Neuronal stem cell (in vitro differentiated cells): ENCODE data around the gene ANKRD13D.
A peak's percentile ranks its signal among the peaks of the same experiment; 100 is the strongest.

Experiments used
- DNase-seq: peaks from one replicate; pipeline ENCODE4 v3.0.0-alpha.2; 2013; ENCODE audit warnings: low spot score
- H2AFZ ChIP-seq: one replicate; pipeline ENCODE4 v1.6.1; 2013; ENCODE audit warnings: mild to moderate bottlenecking, low read length, inconsistent platforms
- H2AK5ac ChIP-seq: 2 replicates; pipeline ENCODE4 v1.6.1; 2013; ENCODE audit warnings: low read depth, mild to moderate bottlenecking, inconsistent platforms, low read length, moderate library complexity, mixed read lengths
- H2BK120ac ChIP-seq: 2 replicates; pipeline ENCODE4 v1.6.1; 2013; ENCODE audit warnings: low read depth, mild to moderate bottlenecking, inconsistent platforms, low read length, moderate library complexity, mixed read lengths
- H2BK12ac ChIP-seq: one replicate; pipeline ENCODE4 v1.6.1; 2013; ENCODE audit warnings: low read length, inconsistent platforms
- H2BK15ac ChIP-seq: 2 replicates; pipeline ENCODE4 v1.6.1; 2013; ENCODE audit warnings: mild to moderate bottlenecking, low read length, inconsistent platforms, mixed read lengths
- H2BK5ac ChIP-seq: one replicate; pipeline ENCODE4 v1.6.1; 2013; ENCODE audit warnings: inconsistent platforms, mild to moderate bottlenecking, low read length, moderate library complexity
- H3K14ac ChIP-seq: one replicate; pipeline ENCODE4 v1.6.1; 2013; ENCODE audit warnings: low read length, inconsistent platforms
- H3K18ac ChIP-seq: 2 replicates; pipeline ENCODE4 v1.6.1; 2013; ENCODE audit warnings: low read length, inconsistent platforms
- H3K23ac ChIP-seq: 2 replicates; pipeline ENCODE4 v1.6.1; 2013; ENCODE audit warnings: low read depth, mild to moderate bottlenecking, mixed read lengths, low read length, inconsistent platforms; ENCODE audit not compliant: poor library complexity
- H3K27ac ChIP-seq: replicated peaks from 3 replicates; pipeline ENCODE4 v1.5.1; 2013; ENCODE audit warnings: low read length, inconsistent platforms
- H3K27me3 ChIP-seq, 3 experiments: 2 replicates each; pipeline ENCODE4 v1.6.1; 2013; ENCODE audit warnings: low read length in 3 of 3, mild to moderate bottlenecking in 2 of 3, inconsistent platforms in 1 of 3, low read depth in 1 of 3, mixed read lengths in 1 of 3, moderate library complexity in 1 of 3; ENCODE audit not compliant: control insufficient read depth in 3 of 3, insufficient read depth in 3 of 3
- H3K36me3 ChIP-seq, 2 donors: replicated peaks in 1 of 2; 2 replicates each; pipeline ENCODE4 v1.6.1; 2013; ENCODE audit warnings: low read length in 2 of 2; ENCODE audit not compliant: control insufficient read depth in 2 of 2, insufficient read depth in 2 of 2
- H3K4ac ChIP-seq: 2 replicates; pipeline ENCODE4 v1.6.1; 2013; ENCODE audit warnings: inconsistent platforms, mild to moderate bottlenecking, low read length, moderate library complexity
- H3K4me1 ChIP-seq, 2 donors: 1 replicate in 1 of 2; 2 replicates in 1 of 2; pipeline ENCODE4 v1.6.1; 2013; ENCODE audit warnings: low read length in 2 of 2, low read depth in 1 of 2; ENCODE audit not compliant: control insufficient read depth in 2 of 2, insufficient read depth in 1 of 2
- H3K4me2 ChIP-seq: one replicate; pipeline ENCODE4 v1.6.1; 2013; ENCODE audit warnings: mild to moderate bottlenecking, low read length, inconsistent platforms; ENCODE audit not compliant: insufficient read depth, poor library complexity, severe bottlenecking
- H3K4me3 ChIP-seq, 2 donors: 2 replicates each; pipeline ENCODE4 v1.5.1; 2013; ENCODE audit warnings: low read length in 2 of 2, mild to moderate bottlenecking in 2 of 2, inconsistent platforms in 1 of 2, moderate library complexity in 1 of 2
- H3K79me1 ChIP-seq: one replicate; pipeline ENCODE4 v1.6.1; 2013; ENCODE audit warnings: low read depth, mild to moderate bottlenecking, inconsistent platforms, low read length, moderate library complexity
- H3K9ac ChIP-seq: one replicate; pipeline ENCODE4 v1.6.1; 2013; ENCODE audit warnings: mild to moderate bottlenecking, low read depth, low read length, inconsistent platforms; ENCODE audit not compliant: poor library complexity
- H3K9me3 ChIP-seq, 2 donors: replicated peaks in 1 of 2; 2 replicates each; pipeline versions ENCODE3 to v1.6.1; 2013; ENCODE audit warnings: low read length in 2 of 2, mild to moderate bottlenecking in 2 of 2, inconsistent platforms in 1 of 2, low read depth in 1 of 2, mixed read lengths in 1 of 2, moderate library complexity in 1 of 2; ENCODE audit not compliant: control insufficient read depth in 2 of 2, insufficient read depth in 1 of 2
- H4K8ac ChIP-seq: one replicate; pipeline ENCODE4 v1.6.1; 2013; ENCODE audit warnings: low read depth, mild to moderate bottlenecking, inconsistent platforms, low read length, moderate library complexity
- H4K91ac ChIP-seq: one replicate; pipeline ENCODE4 v1.6.1; 2013; ENCODE audit warnings: low read length, low read depth, mild to moderate bottlenecking, inconsistent platforms; ENCODE audit not compliant: poor library complexity
- WGBS, 2 donors: extraction: QIAGEN DNeasy Blood & Tissue Kit; methylation state at CpG; one replicate each; pipeline ENCODE4 v1.1.7; 2013; ENCODE audit warnings: missing lambda C conversion rate in 2 of 2, mixed read lengths in 1 of 2; ENCODE audit not compliant: insufficient read length in 2 of 2, insufficient replicate concordance in 1 of 2; ENCODE audit errors: extremely low coverage in 2 of 2; 5-methylcytosine and 5-hydroxymethylcytosine counted together

Gene ANKRD13D

GRCh38 chr11:67311556-67312082 lies 22.5 kb downstream of the ANKRD13D start:
- DNase-seq = no peak
- Histone ChIP-seq H2BK12ac (peak overlapping the region; percentile 49), H3K36me3 (no peaks in the 10 kb centered on the region), H3K27me3 (no peaks in the 10 kb centered on the region), H3K4me1 (no peaks in the 10 kb centered on the region), H2BK15ac (no peak overlapping the region), H3K4me2 (no peak overlapping the region), H3K27ac (no peak overlapping the region), H3K4me3 (no peak overlapping the region), H3K14ac (no peak overlapping the region), H2BK120ac (no peak overlapping the region), H3K18ac (no peak overlapping the region), H2AFZ (no peak overlapping the region), H3K9ac (no peak overlapping the region), H4K8ac (no peak overlapping the region), H3K79me1 (peaks cover 2% of the 10 kb centered on the region), H2BK5ac (no peak overlapping the region), H3K23ac (peak overlapping the region; percentile 92), H3K9me3 (peaks cover 0 to 2% of the 10 kb centered on the region in 2 donors), H2AK5ac (no peak overlapping the region), H4K91ac (no peak overlapping the region), H3K4ac (no peak overlapping the region)
- no CpG with 5 or more reads among the region's 15 CpGs for WGBS, 2 donors

- Histone ChIP-seq H2BK5ac (no peak overlapping the region), H3K4me3 (peak overlapping the region in 1 of 2 donors; percentile 24), H3K27ac (no peak overlapping the region), H2BK15ac (no peak overlapping the region), H2AFZ (no peak overlapping the region), H3K14ac (no peak overlapping the region), H3K79me1 (peaks cover 2% of the 10 kb centered on the region), H3K4me2 (no peak overlapping the region), H3K23ac (no peak overlapping the region), H3K4ac (no peak overlapping the region), H2AK5ac (no peak overlapping the region), H3K9me3 (peaks cover 0 to 2% of the 10 kb centered on the region in 2 donors), H3K36me3 (no peaks in the 10 kb centered on the region), H3K18ac (no peak overlapping the region), H2BK12ac (no peak overlapping the region), H3K4me1 (no peaks in the 10 kb centered on the region), H3K27me3 (no peaks in the 10 kb centered on the region), H4K8ac (no peak overlapping the region), H2BK120ac (no peak overlapping the region), H4K91ac (no peak overlapping the region), H3K9ac (no peak overlapping the region)
- WGBS, 2 donors = no CpG with 5 or more reads among the region's 22 CpGs
- no peak for DNase-seq
Measured at GRCh38 chr11:67312187-67313021, 23.3 kb downstream of the ANKRD13D start.

- no CpG with 5 or more reads among the region's 11 CpGs for WGBS, 2 donors
- no peak overlapping the region for H3K27ac ChIP-seq
- no peak for DNase-seq
Measured at GRCh38 chr11:67313125-67313890, 24.2 kb downstream of the ANKRD13D start.

GRCh38 chr11:67314218-67314617 lies 25.1 kb downstream of the ANKRD13D start:
- Histone ChIP-seq H3K9me3 (peaks cover 0 to 2% of the 10 kb centered on the region in 2 donors), H4K8ac (no peak overlapping the region), H2BK15ac (no peak overlapping the region), H3K4me2 (no peak overlapping the region), H4K91ac (no peak overlapping the region), H2BK5ac (no peak overlapping the region), H3K27me3 (peaks cover 0 to 9% (median 0%) of the 10 kb centered on the region in 3 experiments), H3K23ac (no peak overlapping the region), H3K4me1 (peaks cover 3 to 5% of the 10 kb centered on the region in 2 donors), H2AK5ac (no peak overlapping the region), H3K27ac (no peak overlapping the region), H3K4ac (no peak overlapping the region), H2BK120ac (no peak overlapping the region), H3K4me3 (no peak overlapping the region), H2AFZ (no peak overlapping the region), H3K9ac (no peak overlapping the region), H3K14ac (no peak overlapping the region), H3K18ac (no peak overlapping the region), H3K79me1 (peaks cover 2% of the 10 kb centered on the region), H2BK12ac (no peak overlapping the region), H3K36me3 (no peaks in the 10 kb centered on the region)
- WGBS, 2 donors = no CpG with 5 or more reads among the region's 2 CpGs
- no peak for DNase-seq

More at GRCh38 chr11:67313125-67313890, 24.2 kb downstream of the ANKRD13D start:
- H3K9me3 ChIP-seq = peaks cover 0 to 2% of the 10 kb centered on the region in 2 donors
- no peak overlapping the region for H3K23ac ChIP-seq
- no peak overlapping the region for H4K8ac ChIP-seq
- no peak overlapping the region for H2BK12ac ChIP-seq
- no peak overlapping the region for H3K9ac ChIP-seq
- no peak overlapping the region for H2BK5ac ChIP-seq
- H2BK15ac ChIP-seq = no peak overlapping the region
- H3K36me3 ChIP-seq = no peaks in the 10 kb centered on the region
- no peak overlapping the region for H3K4ac ChIP-seq
- no peak overlapping the region for H3K14ac ChIP-seq
- peaks cover 2% of the 10 kb centered on the region for H3K79me1 ChIP-seq
- no peak overlapping the region for H3K4me2 ChIP-seq
- peaks cover 0 to 4% (median 0%) of the 10 kb centered on the region in 3 experiments for H3K27me3 ChIP-seq
- H4K91ac ChIP-seq = no peak overlapping the region
- no peak overlapping the region for H2BK120ac ChIP-seq
- no peak overlapping the region for H2AFZ ChIP-seq
- H3K4me3 ChIP-seq = no peak overlapping the region
- peaks cover under 1 to 4% of the 10 kb centered on the region in 2 donors for H3K4me1 ChIP-seq
- H2AK5ac ChIP-seq = no peak overlapping the region
- no peak overlapping the region for H3K18ac ChIP-seq
